ENCODE measurements around the gene PRDM5.
"Not testable (repeated sequence)": the region's sequence is repeated elsewhere in the genome, so short reads cannot be mapped to it uniquely, and the experiment has no call there.

The PRDM5 gene

GRCh38 chr4:120703908-120704307 is 218.6 kb downstream of the PRDM5 start:
- no peak for DNase-seq (ENCODE audit: low read depth)

GRCh38 chr4:120699354-120699753 is 223.2 kb downstream of the PRDM5 start:
- no peak for DNase-seq (ENCODE audit: low read depth)

GRCh38 chr4:120694973-120695372 is 227.6 kb downstream of the PRDM5 start:
- no peak for DNase-seq (ENCODE audit: low read depth)

GRCh38 chr4:120693816-120694215 is 228.7 kb downstream of the PRDM5 start:
- DNase-seq (ENCODE audit: low read depth) = no peak

DNA sequence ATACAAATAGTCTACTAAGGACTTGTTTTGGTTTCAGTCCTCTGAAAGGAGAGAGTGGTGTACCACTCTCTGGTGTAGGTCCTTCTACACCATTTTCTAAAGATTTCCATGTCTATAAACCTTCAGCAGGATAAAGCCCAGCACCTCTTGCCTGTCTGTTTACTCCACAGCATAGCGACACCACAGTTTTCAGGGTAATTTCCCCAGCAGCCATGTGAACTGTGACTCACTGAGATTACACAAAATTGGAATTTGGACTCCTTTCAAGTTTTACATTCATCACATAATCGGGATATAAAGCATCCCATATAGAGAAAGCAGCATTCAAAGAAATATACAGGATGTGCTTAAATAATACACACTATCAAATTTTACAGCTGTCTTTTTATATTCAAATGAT is 229.6 kb downstream of the PRDM5 start:
- DNase-seq (ENCODE audit: low read depth) = peak; percentile 63

DNA sequence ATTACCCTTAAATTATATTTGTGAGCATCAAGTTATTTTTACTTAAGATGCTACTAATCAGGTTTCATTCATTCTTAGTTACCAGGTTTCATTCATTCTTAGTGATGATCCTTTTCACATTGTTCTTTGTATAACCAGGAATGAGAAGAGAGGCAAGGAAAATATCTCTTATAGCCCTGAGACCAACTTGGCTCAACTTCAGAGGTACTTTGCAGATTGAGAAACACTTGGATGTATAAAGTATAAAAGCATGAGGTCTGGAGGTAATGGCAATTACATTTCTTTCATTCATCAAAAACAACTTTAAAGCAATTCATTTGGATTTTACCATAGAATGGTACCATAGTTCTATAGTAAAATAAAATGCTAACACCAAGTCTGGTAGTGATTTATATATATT is 231.0 kb downstream of the PRDM5 start:
- no peak for DNase-seq (ENCODE audit: low read depth)

DNA sequence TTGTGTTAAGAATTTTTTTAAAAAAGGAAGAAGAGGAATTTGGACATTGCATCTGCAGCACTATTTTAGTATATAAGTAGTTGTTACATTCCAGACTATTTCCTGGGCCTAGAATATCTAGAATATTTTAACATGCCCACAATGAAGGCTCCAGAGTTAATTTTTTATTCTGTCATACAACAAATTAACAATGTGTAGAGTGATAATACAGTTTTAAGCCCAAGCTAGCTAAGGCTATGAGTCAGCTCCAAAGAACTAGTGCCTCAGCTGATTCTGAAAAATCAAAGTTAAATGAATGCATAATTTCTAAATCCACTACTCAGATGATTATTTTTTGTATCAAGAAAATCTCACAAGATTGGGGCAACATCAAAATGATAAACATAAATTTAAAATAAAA is 231.4 kb downstream of the PRDM5 start:
- no peak for DNase-seq (ENCODE audit: low read depth)

GRCh38 chr4:120688791-120689190 is 233.7 kb downstream of the PRDM5 start:
- DNase-seq (ENCODE audit: low read depth) = no peak

DNA sequence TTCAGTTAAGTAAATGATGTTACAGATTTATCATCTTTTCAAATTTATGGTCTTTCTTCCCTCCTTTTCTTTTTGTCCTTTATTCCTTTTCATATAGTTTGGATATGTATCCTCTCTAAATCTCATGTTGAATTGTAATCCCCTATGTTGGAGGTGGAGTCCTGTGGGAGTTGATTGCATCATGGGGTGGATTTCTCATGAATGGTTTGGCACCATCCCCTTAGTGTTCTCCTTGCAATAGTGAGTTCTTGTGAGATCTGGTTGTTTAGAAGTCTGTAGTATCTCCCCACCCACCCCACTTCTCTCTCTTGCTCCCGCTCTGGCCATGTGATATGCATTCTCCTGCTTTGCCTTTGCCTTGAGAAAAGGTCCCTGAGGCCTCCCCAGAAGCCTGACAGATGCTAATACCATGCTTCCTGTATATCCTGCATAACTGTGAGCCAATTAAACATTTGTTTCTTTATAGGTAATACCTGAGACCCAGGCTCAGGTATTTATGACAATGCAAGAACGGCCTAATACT is 236.7 kb downstream of the PRDM5 start:
- DNase-seq (ENCODE audit: low read depth) = no peak

DNA sequence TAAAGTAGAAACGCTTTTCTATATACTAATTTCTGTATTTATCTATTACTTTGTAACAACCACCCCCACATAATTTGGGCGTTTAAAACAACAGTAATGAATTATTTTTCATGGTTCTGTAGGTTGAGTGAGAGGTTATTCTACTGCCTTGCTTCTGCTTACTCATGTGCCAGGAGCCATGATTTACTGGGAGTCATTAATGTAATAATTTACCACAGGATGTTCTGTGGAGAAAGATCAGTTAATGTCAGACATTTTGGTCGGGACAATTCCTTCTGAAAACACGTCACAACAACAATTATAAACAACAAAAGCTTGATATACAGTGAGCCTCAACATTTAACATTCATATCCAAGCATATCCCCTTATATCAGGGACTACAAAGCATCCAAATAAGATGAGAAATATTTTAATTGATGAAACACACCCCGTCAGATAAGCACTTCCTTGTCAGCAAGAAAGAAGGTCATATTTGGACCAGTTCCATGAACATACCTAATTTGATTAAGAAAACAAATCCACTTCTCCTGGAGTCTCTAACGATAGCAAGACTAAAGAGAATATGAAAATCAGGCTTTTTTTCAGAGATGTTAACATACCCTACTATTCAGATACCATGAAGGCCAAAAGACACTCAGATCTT is 238.5 kb downstream of the PRDM5 start:
- no peak for DNase-seq (ENCODE audit: low read depth)

DNA sequence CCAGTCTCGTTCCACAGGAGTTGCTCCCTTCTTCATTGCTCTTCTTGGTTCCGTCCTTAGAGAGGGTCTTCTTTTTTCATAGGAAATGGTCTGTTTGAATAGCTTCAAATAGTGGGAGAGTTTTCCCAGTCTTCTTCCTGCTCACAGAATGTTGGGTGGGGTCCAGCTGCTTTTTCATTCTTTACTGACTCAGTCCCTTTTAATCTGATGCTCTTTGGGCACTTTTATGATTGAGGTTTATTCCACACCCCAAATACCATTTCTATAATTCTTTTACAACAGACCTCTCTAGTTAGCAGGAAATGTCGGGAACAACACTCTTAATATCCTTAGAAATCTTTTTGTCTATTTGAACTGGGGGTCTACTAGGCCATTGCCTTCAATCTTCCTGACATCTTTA is 239.5 kb downstream of the PRDM5 start:
- DNase-seq (ENCODE audit: low read depth) = peak; percentile 33

DNA sequence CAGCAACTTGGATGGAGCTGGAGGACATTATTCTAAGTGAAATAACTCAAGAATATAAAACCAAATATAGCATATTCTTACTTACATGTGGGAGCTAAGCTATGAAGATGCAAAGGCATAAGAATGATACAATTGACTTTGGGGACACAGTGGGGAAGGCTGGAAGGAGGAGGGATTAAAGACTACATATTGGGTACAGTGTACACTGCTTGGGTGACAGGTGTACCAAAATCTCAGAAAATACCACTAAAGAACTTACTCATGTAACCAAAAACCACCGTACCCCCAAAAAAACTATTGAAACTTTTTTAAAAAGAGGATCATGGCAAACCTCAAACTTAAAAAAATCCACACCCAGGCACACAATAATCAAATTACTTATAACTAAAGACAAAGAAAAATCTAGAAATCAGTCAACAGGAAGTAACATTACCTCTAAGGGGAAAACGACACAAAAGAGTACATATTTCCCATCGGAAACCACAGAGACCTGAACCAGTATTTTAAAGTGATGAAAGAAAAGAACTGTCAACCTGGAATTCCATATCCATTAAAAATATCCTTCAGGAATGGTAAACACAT is 241.8 kb downstream of the PRDM5 start:
- DNase-seq (ENCODE audit: low read depth) = no peak

GRCh38 chr4:120673696-120674095 is 248.8 kb downstream of the PRDM5 start:
- DNase-seq (ENCODE audit: low read depth) = no peak

- DNase-seq (ENCODE audit: low read depth) = no peak
These were observed 249.9 kb downstream of the PRDM5 start for GRCh38 chr4:120672558-120673147.

DNA sequence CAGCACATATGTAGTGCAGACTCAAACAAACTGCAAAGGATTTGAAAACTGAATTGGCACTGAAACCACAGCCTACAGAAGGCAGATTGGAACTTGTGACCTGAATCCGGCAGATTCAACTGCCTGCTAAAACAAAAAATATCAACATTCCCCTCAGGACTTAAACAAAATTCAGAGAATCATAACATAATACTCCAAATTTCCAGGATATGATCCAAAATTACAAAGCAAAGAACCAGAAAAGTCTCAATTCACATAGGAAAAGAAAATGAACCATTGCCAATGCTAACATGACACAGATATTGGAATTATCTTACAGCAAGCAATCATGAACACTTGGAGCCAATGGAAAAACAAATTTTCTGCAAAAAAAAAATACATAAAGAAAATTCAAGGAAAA is 250.4 kb downstream of the PRDM5 start:
- DNase-seq (ENCODE audit: low read depth) = no peak

DNA sequence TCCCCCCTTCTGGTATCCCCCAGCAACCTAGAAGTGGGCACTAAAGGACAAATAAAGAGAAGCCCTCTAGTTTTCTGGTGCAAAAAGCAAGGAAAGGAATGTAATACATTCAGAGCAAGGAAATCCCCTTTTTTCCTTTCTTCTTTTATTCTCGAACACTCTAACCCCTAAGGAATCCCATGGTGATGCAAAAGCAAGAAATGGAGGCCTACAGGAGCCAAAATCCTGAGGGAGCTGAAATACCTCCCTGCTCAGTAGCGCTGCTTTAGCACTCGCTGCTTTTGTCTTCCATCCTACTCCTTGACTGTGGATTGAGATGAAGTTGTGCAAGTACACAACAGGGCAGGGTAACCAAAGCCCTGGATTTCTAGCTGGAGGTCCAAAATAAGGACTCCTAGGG is 251.0 kb downstream of the PRDM5 start:
- no peak for DNase-seq (ENCODE audit: low read depth)

GRCh38 chr4:120667102-120667501 is 255.4 kb downstream of the PRDM5 start:
- no peak for DNase-seq (ENCODE audit: low read depth)

DNA sequence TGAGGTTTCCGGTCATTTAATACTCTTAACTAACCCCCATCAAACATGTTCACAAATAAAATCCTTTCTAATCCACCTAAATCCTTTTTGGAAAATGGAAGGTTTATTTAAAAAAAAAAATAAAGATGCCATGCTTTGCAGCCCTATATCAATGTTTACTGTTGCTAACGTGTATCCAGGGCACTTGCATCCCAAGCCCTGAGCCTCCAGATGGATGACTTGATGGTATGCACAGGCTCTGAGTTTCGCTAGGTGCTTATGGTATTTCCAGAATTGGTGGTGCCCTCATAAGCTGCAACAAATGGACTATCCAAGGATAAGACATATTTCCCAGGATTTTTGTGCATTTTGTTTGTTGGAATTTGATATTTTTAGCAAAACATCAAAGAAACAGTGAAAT is 257.7 kb downstream of the PRDM5 start:
- DNase-seq (ENCODE audit: low read depth) = no peak

DNA sequence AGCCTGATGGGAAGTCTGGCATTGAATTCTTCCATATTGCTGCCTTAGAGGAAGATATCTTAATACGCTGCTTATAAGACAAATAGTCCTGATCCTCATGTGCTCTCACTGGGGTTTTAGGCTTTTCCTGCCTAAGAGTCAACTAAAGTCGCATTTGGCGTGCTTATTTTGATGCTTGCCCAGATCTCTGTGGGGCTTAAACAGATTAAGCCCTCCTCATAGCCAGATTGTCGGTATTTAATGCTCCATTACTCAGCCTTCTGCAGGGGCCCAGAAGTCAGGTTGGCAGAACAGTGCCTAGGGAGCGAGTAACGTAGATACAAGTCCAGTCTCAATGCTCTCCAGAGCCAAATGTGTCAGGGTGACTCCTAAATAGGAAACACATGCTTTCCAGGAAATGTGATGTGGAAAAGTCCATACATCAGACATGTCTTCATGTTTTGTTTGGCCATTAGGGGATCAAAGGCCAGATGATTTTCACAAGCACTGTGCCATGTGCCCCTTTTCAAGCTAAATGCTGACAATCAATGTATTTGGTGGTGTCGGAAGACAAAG is 262.8 kb downstream of the PRDM5 start:
- DNase-seq (ENCODE audit: low read depth) = no peak

GRCh38 chr4:120658772-120659171 is 263.8 kb downstream of the PRDM5 start:
- DNase-seq (ENCODE audit: low read depth) = no peak

DNA sequence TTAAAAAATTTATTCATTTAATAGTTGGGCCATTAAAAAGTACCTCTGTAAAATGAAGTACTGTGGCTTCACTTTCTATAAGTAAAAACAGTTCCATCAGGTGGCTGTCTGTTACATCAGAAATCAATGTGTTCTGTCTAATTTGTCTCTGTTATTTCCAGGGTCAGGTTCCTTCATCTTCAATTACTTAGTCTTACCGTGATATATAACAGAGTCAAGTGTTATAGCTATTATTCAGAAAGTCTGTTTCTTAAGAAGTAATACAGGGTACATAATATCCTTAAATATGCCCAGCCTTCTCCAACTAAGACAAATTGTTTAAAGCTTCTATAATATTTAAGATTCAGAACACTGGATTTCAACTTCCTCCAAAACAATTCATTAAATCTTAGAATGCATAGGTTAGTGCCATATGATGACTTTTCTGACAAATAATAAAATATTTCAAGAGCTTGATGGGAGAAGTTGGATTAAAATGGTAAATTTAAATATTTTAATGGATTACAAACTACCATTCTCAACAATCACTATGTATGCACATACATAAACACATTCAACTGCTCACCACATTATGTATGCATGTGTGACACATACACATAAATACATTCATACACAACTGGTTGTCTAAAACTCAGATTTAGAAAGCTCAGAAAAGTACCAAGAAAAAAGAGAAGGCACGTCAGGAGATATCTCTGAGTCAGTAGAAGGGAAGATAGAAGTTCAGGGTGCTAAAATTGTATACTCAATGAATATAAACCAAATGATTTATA is 268.5 kb downstream of the PRDM5 start:
- no peak for DNase-seq (ENCODE audit: low read depth)

GRCh38 chr4:120648336-120648735 is 274.2 kb downstream of the PRDM5 start:
- not testable (repeated sequence) for DNase-seq (ENCODE audit: low read depth)

All from GM04503 (cell line).